HEK293 (cell line): ENCODE data around the gene RSBN1L.

Experiments
- CTCF ChIA-PET: fragments of 350-600 bp; formaldehyde crosslinking; extraction: SDS; loops from one replicate; lab custom pipeline; 2021; ENCODE audit warnings: antibody characterized with exemption; lab: Yijun Ruan, JAX
- POLR2A ChIA-PET: fragments of 300-600 bp; formaldehyde crosslinking; extraction: SDS; loops from one replicate; lab custom pipeline; 2020; ENCODE audit warnings: antibody characterized with exemption, inconsistent platforms; lab: Yijun Ruan, JAX
- H3K27ac ChIP-seq: fragments of 200-500 bp; sonication (Bioruptor generic); 2 replicates; pipeline ENCODE4 v1.5.1; 2014; ENCODE audit warnings: low read depth, low read length, control low read depth, inconsistent platforms; ENCODE audit errors: extremely low read depth
- H3K36me3 ChIP-seq, 2 experiments: fragments of 200-500 bp in 1 of 2; sonication (Bioruptor generic) in 1 of 2; 1 replicate in 1 of 2; 2 replicates in 1 of 2; pipeline ENCODE4 v1.5.1; 2014 to 2017; ENCODE audit warnings: inconsistent platforms in 2 of 2, low read length in 2 of 2; ENCODE audit not compliant: control insufficient read depth in 2 of 2, insufficient read depth in 1 of 2
- H3K4me1 ChIP-seq: fragments of 200-500 bp; sonication (Bioruptor generic); 2 replicates; pipeline ENCODE4 v1.5.1; 2014; ENCODE audit warnings: mild to moderate bottlenecking, low read length, inconsistent platforms; ENCODE audit not compliant: control insufficient read depth, insufficient read depth
- H3K4me3 ChIP-seq: 2 replicates; pipeline ENCODE4 v1.5.1; 2011; ENCODE audit warnings: low read depth, mild to moderate bottlenecking, control low read depth, low read length, moderate library complexity
- H3K9me3 ChIP-seq: fragments of 200-500 bp; sonication (Bioruptor generic); 2 replicates; pipeline ENCODE4 v1.5.1; 2014; ENCODE audit warnings: low read depth, low read length, inconsistent platforms; ENCODE audit not compliant: control insufficient read depth, insufficient read depth
- FEZF1 ChIP-seq: fragments of 450-650 bp; formaldehyde crosslinking; IDR thresholded peaks from 2 replicates; pipeline ENCODE4 v1.5.1; 2016; ENCODE audit warnings: missing biosample characterization, missing genetic modification characterization
- HOXC10 ChIP-seq: sonication (generic); formaldehyde crosslinking; IDR thresholded peaks from 2 replicates; pipeline ENCODE4 v1.8.1; 2023; ENCODE audit warnings: mild to moderate bottlenecking, missing genetic modification reagents
- INSM2 ChIP-seq: fragments of 450-650 bp; formaldehyde crosslinking; IDR thresholded peaks from 2 replicates; pipeline ENCODE4 v1.5.1; 2016; ENCODE audit warnings: missing biosample characterization, missing genetic modification characterization
- KLF17 ChIP-seq: fragments of 450-650 bp; formaldehyde crosslinking; IDR thresholded peaks from 2 replicates; pipeline ENCODE4 v1.5.1; 2016; ENCODE audit warnings: missing biosample characterization, missing genetic modification characterization
- KLF7 ChIP-seq: fragments of 450-650 bp; formaldehyde crosslinking; IDR thresholded peaks from 2 replicates; pipeline ENCODE4 v1.5.1; 2016; ENCODE audit warnings: missing biosample characterization, missing genetic modification characterization, borderline replicate concordance
- KLF8 ChIP-seq: fragments of 450-650 bp; formaldehyde crosslinking; IDR thresholded peaks from 2 replicates; pipeline ENCODE4 v1.5.1; 2016; ENCODE audit warnings: missing biosample characterization, missing genetic modification characterization
- OSR2 ChIP-seq: fragments of 450-650 bp; formaldehyde crosslinking; IDR thresholded peaks from 2 replicates; pipeline ENCODE4 v1.5.1; 2016; ENCODE audit warnings: missing biosample characterization, missing genetic modification characterization
- PRDM10 ChIP-seq: fragments of 450-650 bp; formaldehyde crosslinking; IDR thresholded peaks from 2 replicates; pipeline ENCODE4 v1.5.1; 2016; ENCODE audit warnings: missing biosample characterization, missing genetic modification characterization
- ZBTB11 ChIP-seq: fragments of 450-650 bp; formaldehyde crosslinking; conservative IDR thresholded peaks from 2 replicates; pipeline ENCODE4 v1.5.1; 2016; ENCODE audit warnings: low read depth, missing biosample characterization, missing genetic modification characterization
- ZBTB7A ChIP-seq: fragments of 450-650 bp; formaldehyde crosslinking; IDR thresholded peaks from 2 replicates; pipeline ENCODE4 v1.5.1; 2016; ENCODE audit warnings: low read depth, missing biosample characterization, missing genetic modification characterization
- ZFP37 ChIP-seq: fragments of 450-650 bp; formaldehyde crosslinking; IDR thresholded peaks from 2 replicates; pipeline ENCODE4 v1.5.1; 2016; ENCODE audit warnings: missing biosample characterization, missing genetic modification characterization
- ZNF19 ChIP-seq: fragments of 450-650 bp; formaldehyde crosslinking; IDR thresholded peaks from 2 replicates; pipeline ENCODE4; 2016; ENCODE audit warnings: missing biosample characterization, missing genetic modification characterization, low read depth
- ZNF394 ChIP-seq: fragments of 450-650 bp; formaldehyde crosslinking; IDR thresholded peaks from 2 replicates; pipeline ENCODE4 v1.5.1; 2016; ENCODE audit warnings: missing biosample characterization, missing genetic modification characterization, mild to moderate bottlenecking, moderate library complexity, borderline replicate concordance
- ZNF600 ChIP-seq: fragments of 450-650 bp; formaldehyde crosslinking; IDR thresholded peaks from 2 replicates; pipeline ENCODE4 v1.5.1; 2016; ENCODE audit warnings: missing biosample characterization, missing genetic modification characterization
- ZNF624 ChIP-seq: fragments of 450-650 bp; formaldehyde crosslinking; IDR thresholded peaks from 2 replicates; pipeline ENCODE4 v1.5.1; 2017; ENCODE audit warnings: missing biosample characterization, missing genetic modification characterization
- ZNF777 ChIP-seq: fragments of 450-650 bp; formaldehyde crosslinking; IDR thresholded peaks from 2 replicates; pipeline ENCODE4 v1.5.1; 2017; ENCODE audit warnings: missing biosample characterization, missing genetic modification characterization, borderline replicate concordance
- ZNF791 ChIP-seq: fragments of 450-650 bp; formaldehyde crosslinking; IDR thresholded peaks from 2 replicates; pipeline ENCODE4 v1.5.1; 2016; ENCODE audit warnings: missing biosample characterization, missing genetic modification characterization
- ZSCAN18 ChIP-seq: fragments of 450-650 bp; formaldehyde crosslinking; IDR thresholded peaks from 2 replicates; pipeline ENCODE4 v1.5.1; 2016; ENCODE audit warnings: missing biosample characterization, missing genetic modification characterization
- ZSCAN4 ChIP-seq: fragments of 450-650 bp; formaldehyde crosslinking; IDR thresholded peaks from 2 replicates; pipeline ENCODE4 v1.5.1; 2017; ENCODE audit warnings: missing biosample characterization, missing genetic modification characterization
- ZSCAN5A ChIP-seq: fragments of 450-650 bp; formaldehyde crosslinking; IDR thresholded peaks from 2 replicates; pipeline ENCODE4 v1.5.1; 2016; ENCODE audit warnings: missing biosample characterization, missing genetic modification characterization

Gene RSBN1L

GRCh38 chr7:77698042-77698625 lies 1.9 kb downstream of the RSBN1L start:
- no peak for TF ChIP-seq ZNF624 (tag by site-specific recombination)
- TF ChIP-seq ZFP37: no peak
- no peak for TF ChIP-seq KLF17 (tag by site-specific recombination)
- TF ChIP-seq ZBTB7A (tag by site-specific recombination): no peak
- TF ChIP-seq ZSCAN18 (tag by site-specific recombination): no peak
- no peak for TF ChIP-seq FEZF1 (tag by site-specific recombination)
- TF ChIP-seq ZNF394 (tag by site-specific recombination): no peak
- TF ChIP-seq PRDM10 (tag by site-specific recombination): no peak
- TF ChIP-seq ZNF777 (tag by site-specific recombination): no peak
- no peak for TF ChIP-seq OSR2 (tag by site-specific recombination)
- TF ChIP-seq KLF7: no peak
- TF ChIP-seq HOXC10 (CRISPR knock-in tag): no peak
- TF ChIP-seq INSM2: no peak
- TF ChIP-seq ZNF791 (tag by site-specific recombination): no peak
- no peak for TF ChIP-seq ZSCAN5A
- no peak for TF ChIP-seq ZBTB11 (tag by site-specific recombination)
- no peak for TF ChIP-seq ZNF19 (tag by site-specific recombination)
- TF ChIP-seq ZNF600 (tag by site-specific recombination): no peak
- TF ChIP-seq ZSCAN4 (tag by site-specific recombination): no peak
- no peak for TF ChIP-seq KLF8
- Histone ChIP-seq H3K4me1 (peaks cover 9% of the 10 kb centered on the region), H3K27ac (no peak overlapping the region), H3K9me3 (no peaks in the 10 kb centered on the region), H3K4me3 (peak overlapping the region; percentile 75), H3K36me3 (no peaks in the 10 kb centered on the region)
- ChIA-PET CTCF (interaction anchor here (0.6 to 1.7 kb wide), 5 partner anchors 33 to 528 kb away, joined by 3 to 10 read pairs (median 3); no protein-coding TSS in a partner anchor), POLR2A (interaction anchor here (0.6 to 1.4 kb wide), 3 partner anchors 23 to 162 kb away, joined by 3 to 4 read pairs (median 3); partner anchors contain the start of gene PHTF2)
